SK-N-MC (cell line): ENCODE results near the gene WRAP73.

Experiments
- EZH2 ChIP-seq: fragments of 200-600 bp; sonication (generic); IDR thresholded peaks from one replicate; pipeline ENCODE4 v1.6.1; 2017; ENCODE audit warnings: antibody characterized with exemption
- POLR2AphosphoS5 ChIP-seq: IDR thresholded peaks from 2 replicates; pipeline ENCODE4 v1.6.1; 2012; ENCODE audit warnings: mild to moderate bottlenecking, low read depth, low read length, borderline replicate concordance

- TF ChIP-seq EZH2: no peak
- TF ChIP-seq POLR2AphosphoS5: no peak
Measured at GRCh38 chr1:3593334-3593733, 56.6 kb downstream of the WRAP73 start.
